Stomach smooth muscle (tissue), 2 donors: Measurements from ENCODE around the gene DND1.
"Not testable (repeated sequence)": the region's sequence is repeated elsewhere in the genome, so short reads cannot be mapped to it uniquely, and the experiment has no call there.

Experiments
- H3K27ac ChIP-seq: one replicate; pipeline ENCODE4 v1.7.0; 2013; ENCODE audit warnings: mild to moderate bottlenecking, low read length, inconsistent platforms
- H3K27me3 ChIP-seq, 2 donors: one replicate each; pipeline ENCODE4 v1.7.0; 2013; ENCODE audit warnings: low read length in 2 of 2; ENCODE audit not compliant: insufficient read depth in 2 of 2, control insufficient read depth in 1 of 2
- H3K36me3 ChIP-seq, 2 donors: one replicate each; pipeline ENCODE4 v1.7.0; 2013; ENCODE audit warnings: low read length in 2 of 2; ENCODE audit not compliant: control insufficient read depth in 2 of 2, insufficient read depth in 2 of 2
- H3K4me1 ChIP-seq: one replicate; pipeline ENCODE4 v1.7.0; 2013; ENCODE audit warnings: low read length; ENCODE audit not compliant: control insufficient read depth, insufficient read depth
- H3K4me3 ChIP-seq, 2 donors: one replicate each; pipeline ENCODE4 v1.7.0; 2013; ENCODE audit warnings: low read length in 2 of 2
- H3K9ac ChIP-seq, 2 donors: one replicate each; pipeline ENCODE4 v1.7.0; 2013; ENCODE audit warnings: low read length in 2 of 2, mild to moderate bottlenecking in 1 of 2
- H3K9me3 ChIP-seq, 2 donors: one replicate each; pipeline ENCODE4 v1.7.0; 2013; ENCODE audit warnings: low read length in 2 of 2; ENCODE audit not compliant: control insufficient read depth in 2 of 2
- donor health status: healthy.
- donor health status: Pancreatic carcinoma.

Gene DND1

GRCh38 chr5:140631036-140631417, 42.3 kb downstream of the DND1 start:
- Histone ChIP-seq H3K9ac (peak overlapping the region in 1 of 2 donors; percentile 14), H3K36me3 (no peaks in the 10 kb centered on the region), H3K4me3 (peak overlapping the region in 1 of 2 donors; percentile 88), H3K27me3 (no peaks in the 10 kb centered on the region), H3K27ac (no peak overlapping the region), H3K9me3 (no peaks in the 10 kb centered on the region), H3K4me1 (peaks cover 20% of the 10 kb centered on the region)

- Histone ChIP-seq H3K36me3 (no peaks in the 10 kb centered on the region), H3K9ac (peak overlapping the region in 1 of 2 donors; percentile 14), H3K4me3 (no peak overlapping the region), H3K9me3 (no peaks in the 10 kb centered on the region), H3K27me3 (no peaks in the 10 kb centered on the region), H3K4me1 (peaks cover 20% of the 10 kb centered on the region), H3K27ac (no peak overlapping the region)
Measured at GRCh38 chr5:140630292-140631035, 42.9 kb downstream of the DND1 start.

GRCh38 chr5:140628711-140629110, 44.7 kb downstream of the DND1 start:
- no peak overlapping the region for H3K4me3 ChIP-seq
- no peak overlapping the region for H3K27ac ChIP-seq
- no peaks in the 10 kb centered on the region for H3K27me3 ChIP-seq
- peaks cover 20% of the 10 kb centered on the region for H3K4me1 ChIP-seq
- H3K9me3 ChIP-seq = no peaks in the 10 kb centered on the region
- no peaks in the 10 kb centered on the region for H3K36me3 ChIP-seq
- H3K9ac ChIP-seq = no peak overlapping the region

GRCh38 chr5:140627972-140628371, 45.4 kb downstream of the DND1 start:
- H3K4me1 ChIP-seq = peaks cover 16% of the 10 kb centered on the region
- no peak overlapping the region for H3K4me3 ChIP-seq
- no peaks in the 10 kb centered on the region for H3K36me3 ChIP-seq

GRCh38 chr5:140624886-140625285, 48.5 kb downstream of the DND1 start:
- H3K36me3 ChIP-seq, H3K4me3 ChIP-seq, H3K27me3 ChIP-seq, H3K4me1 ChIP-seq, H3K9ac ChIP-seq, H3K9me3 ChIP-seq, H3K27ac ChIP-seq: not testable (repeated sequence)

More at GRCh38 chr5:140627972-140628371, 45.4 kb downstream of the DND1 start:
- Histone ChIP-seq H3K27ac (no peak overlapping the region), H3K9ac (no peak overlapping the region), H3K9me3 (no peaks in the 10 kb centered on the region), H3K27me3 (no peaks in the 10 kb centered on the region)

- H3K36me3 ChIP-seq, H3K9ac ChIP-seq, H3K27me3 ChIP-seq, H3K4me1 ChIP-seq, H3K27ac ChIP-seq, H3K9me3 ChIP-seq, H3K4me3 ChIP-seq: not testable (repeated sequence)
Measured at GRCh38 chr5:140623061-140623460, 50.3 kb downstream of the DND1 start.

GRCh38 chr5:140622301-140622700, 51.1 kb downstream of the DND1 start:
- Histone ChIP-seq H3K36me3 (no peaks in the 10 kb centered on the region), H3K27ac (no peak overlapping the region), H3K27me3 (no peaks in the 10 kb centered on the region), H3K4me3 (no peak overlapping the region), H3K9me3 (no peaks in the 10 kb centered on the region), H3K9ac (no peak overlapping the region), H3K4me1 (no peaks in the 10 kb centered on the region)
